K562 (cell line): ENCODE measurements around the gene ZNF776. TPM values are rescaled to one million over a fixed set of nuclear protein-coding genes. Genes with fewer than 3 reads are reported as not detected.
A peak's percentile ranks its signal among the peaks of the same experiment; 100 is the strongest.

Experiments used
- ARID2 ChIP-seq: fragments of 450-650 bp; IDR thresholded peaks from 2 replicates; pipeline ENCODE4 v1.6.1; 2017; ENCODE audit warnings: antibody characterized with exemption, mild to moderate bottlenecking
- CBFA2T3 ChIP-seq: fragments of 450-650 bp; IDR thresholded peaks from 2 replicates; pipeline ENCODE4 v1.6.1; 2017
- CBX1 ChIP-seq: sonication (generic); IDR thresholded peaks from 2 replicates; pipeline ENCODE4 v1.6.1; 2016; ENCODE audit warnings: antibody characterized with exemption, low read depth, mild to moderate bottlenecking
- CBX5 ChIP-seq: IDR thresholded peaks from 2 replicates; pipeline ENCODE4 v1.6.1; 2014; ENCODE audit warnings: low read depth, borderline replicate concordance
- EGR1 ChIP-seq: fragments of 450-650 bp; conservative IDR thresholded peaks from 2 replicates; pipeline ENCODE4 v1.6.1; 2017; ENCODE audit warnings: mild to moderate bottlenecking
- ELF1 ChIP-seq: fragments of 200-800 bp; sonication (Bioruptor generic); IDR thresholded peaks from 2 replicates; pipeline ENCODE4 v1.6.1; 2016; ENCODE audit warnings: missing genetic modification characterization, missing compliant biosample characterization
- FOXJ3 ChIP-seq: sonication (generic); formaldehyde crosslinking; IDR thresholded peaks from 2 replicates; pipeline ENCODE4 v1.4.0; 2020; ENCODE audit warnings: mild to moderate bottlenecking, missing genetic modification reagents
- GMEB1 ChIP-seq: fragments of 250-450 bp; sonication (Bioruptor Pico); IDR thresholded peaks from 2 replicates; pipeline ENCODE4 v1.4.0; 2020; ENCODE audit warnings: mild to moderate bottlenecking
- HDAC1 ChIP-seq, 2 experiments: fragments of 450-650 bp; IDR thresholded peaks; 2 replicates each; pipeline ENCODE4 v1.6.1; 2016 to 2017; ENCODE audit warnings: inconsistent platforms in 1 of 2, mild to moderate bottlenecking in 1 of 2, moderate library complexity in 1 of 2
- KAT7 ChIP-seq: sonication (generic); formaldehyde crosslinking; IDR thresholded peaks from 2 replicates; pipeline ENCODE4 v1.8.0; 2022; ENCODE audit warnings: missing genetic modification reagents, mild to moderate bottlenecking, borderline replicate concordance
- MBD2 ChIP-seq: sonication (generic); IDR thresholded peaks from 2 replicates; pipeline ENCODE4 v1.6.1; 2016; ENCODE audit warnings: low read depth, borderline replicate concordance
- NFRKB ChIP-seq: fragments of 450-650 bp; IDR thresholded peaks from 2 replicates; pipeline ENCODE4 v1.6.1; 2016; ENCODE audit warnings: low read depth
- NKRF ChIP-seq: fragments of 450-650 bp; IDR thresholded peaks from 2 replicates; pipeline ENCODE4 v1.6.1; 2016; ENCODE audit warnings: borderline replicate concordance
- POLR2AphosphoS2 ChIP-seq: IDR thresholded peaks from 2 replicates; pipeline ENCODE4 v1.6.1; 2012; ENCODE audit warnings: low read length, improper control_type of control experiment
- PURB ChIP-seq: sonication (generic); formaldehyde crosslinking; IDR thresholded peaks from 2 replicates; pipeline ENCODE4 v1.9.0; 2021; ENCODE audit warnings: low read depth, mild to moderate bottlenecking, missing genetic modification reagents
- SOX6 ChIP-seq: fragments of 450-650 bp; IDR thresholded peaks from 2 replicates; pipeline ENCODE4 v1.6.1; 2014; ENCODE audit warnings: mild to moderate bottlenecking
- SRF ChIP-seq, 2 experiments: fragments of 250-450, 450-650 bp in 1 of 2; sonication (Bioruptor Pico) in 1 of 2; sonication (generic) in 1 of 2; formaldehyde crosslinking; IDR thresholded peaks; 2 replicates each; pipeline versions ENCODE4 v1.5.0 to v1.5.1; 2020 to 2022; ENCODE audit warnings: mild to moderate bottlenecking in 1 of 2, missing genetic modification reagents in 1 of 2
- SRSF9 ChIP-seq: fragments of 200-400 bp; formaldehyde crosslinking; IDR thresholded peaks from 2 replicates; pipeline ENCODE4 v1.6.1; 2017; ENCODE audit warnings: low read depth, low read length, borderline replicate concordance
- THRA ChIP-seq: fragments of 450-650 bp; IDR thresholded peaks from 2 replicates; pipeline ENCODE4 v1.6.1; 2017; ENCODE audit warnings: mild to moderate bottlenecking, moderate library complexity
- ZBTB8A ChIP-seq: fragments of 450-650 bp; IDR thresholded peaks from 2 replicates; pipeline ENCODE4 v1.6.1; 2018; ENCODE audit warnings: mild to moderate bottlenecking, moderate library complexity; ENCODE audit not compliant: partially characterized antibody
- ZNF384 ChIP-seq: IDR thresholded peaks from 2 replicates; pipeline ENCODE4 v1.6.1; 2012; ENCODE audit warnings: low read depth, low read length, improper control_type of control experiment
- ZNF668 ChIP-seq: fragments of 250-450 bp; sonication (Bioruptor Pico); IDR thresholded peaks from 2 replicates; pipeline ENCODE4 v1.8.0; 2022; ENCODE audit warnings: mild to moderate bottlenecking, inconsistent platforms
- ZNF740 ChIP-seq, 3 experiments: fragments of 200-800 bp in 1 of 3; sonication (Bioruptor generic) in 1 of 3; sonication (generic) in 1 of 3; formaldehyde crosslinking in 1 of 3; IDR thresholded peaks; 2 replicates each; pipeline versions ENCODE4 v1.6.1 to v1.8.0; 2016 to 2022; ENCODE audit warnings: mild to moderate bottlenecking in 2 of 3, missing compliant biosample characterization in 2 of 3, missing genetic modification characterization in 2 of 3, missing genetic modification reagents in 1 of 3
- ZNF77 ChIP-seq: fragments of 250-450 bp; sonication (Bioruptor Pico); IDR thresholded peaks from 2 replicates; pipeline ENCODE4 v1.5.0; 2020
- polyA plus RNA-seq, 8 experiments: library from polyadenylated mRNA; depleted of rRNA in 4 of 8; stranded (reverse) in 5 of 8; unstranded in 3 of 8; fragments of >200 nt; fragmentation: Nextera tagmentation in 2 of 8; fragmentation: Illumina TruSeq in 1 of 8; extraction: Ambion mirVana in 2 of 8; extraction: Trizol in 1 of 8; gene quantifications; 2 replicates each; pipeline versions ENCODE4 v1.2.1 to v1.2.3, GENCODE V29; 2011 to 2014; ENCODE audit warnings: inconsistent platforms in 1 of 8, missing spikeins in 1 of 8
- total RNA-seq, 7 experiments: library from RNA; depleted of rRNA in 6 of 7; stranded (reverse); fragments of >200 nt in 6 of 7; fragmentation: Illumina TruSeq in 2 of 7; extraction: Trizol in 2 of 7; gene quantifications; 2 replicates each; pipeline versions ENCODE4 v1.2.1 to v1.2.3, GENCODE V29; 2011 to 2021; ENCODE audit warnings: low replicate concordance in 1 of 7

ZNF776 gene
- total and polyA plus RNA-seq, 9 of the 15 experiments (the other 6 are each of a cell fraction or from before 2014, with no cell fraction given) = 2.2 to 16.9 (median 8.2) TPM

GRCh38 chr19:57769345-57770131 is 22.9 kb downstream of the ZNF776 start, which contains the start of gene ZNF586 (continued):
- TF ChIP-seq SOX6 = no peak
- TF ChIP-seq CBFA2T3 = no peak
- TF ChIP-seq CBX1 = peak; percentile 93; the same call in 1 of the 2 replicates
- no peak for TF ChIP-seq NKRF
- no peak for TF ChIP-seq ZNF77 (CRISPR knock-in tag)
- no peak for TF ChIP-seq ARID2
- TF ChIP-seq FOXJ3 (CRISPR knock-in tag) = no peak
- 0 out of 2 replicates have a peak, but pooled peaks have one; percentile 54 for TF ChIP-seq CBX5
- TF ChIP-seq ZNF384 = 0 out of 2 replicates have a peak, but pooled peaks have one; percentile 3
- TF ChIP-seq ZBTB8A = no peak
- TF ChIP-seq ZNF668 = no peak
- peak; percentile 63 for TF ChIP-seq ELF1 (tag)
- no peak for TF ChIP-seq SRSF9
- peak; percentile 95 for TF ChIP-seq GMEB1
- TF ChIP-seq NFRKB = peak; percentile 77; the same call in 1 of the 2 replicates
- TF ChIP-seq ZNF740 (CRISPR knock-in tag; IDR thresholded peaks at IDR 0.05) = peak; percentile 84
- no peak for TF ChIP-seq ZNF740 (tag; IDR thresholded peaks at IDR 0.05)
- TF ChIP-seq SRF (CRISPR knock-in tag; IDR thresholded peaks at IDR 0.05) = peak in 1 of 2 experiments; percentile 49; a peak in 1 of 4 replicates
- no peak for TF ChIP-seq PURB
- TF ChIP-seq HDAC1 (IDR thresholded peaks at IDR 0.05) = peak in 1 of 2 experiments; percentile 13; a peak in 1 of 4 replicates
- peak; percentile 88 for TF ChIP-seq MBD2
- no peak for TF ChIP-seq EGR1
- no peak for TF ChIP-seq THRA
- TF ChIP-seq POLR2AphosphoS2 = no peak
- no peak for TF ChIP-seq KAT7 (CRISPR knock-in tag)
